ENCODE results near the gene ZNF263.

ZNF263 gene

GRCh38 chr16:3282730-3283542 lies at the start of gene ZNF263:
Gene ZNF263 (plus strand): TSS chr16:3283491. CDS start chr16:3283819, 328 bp downstream.
- TF ChIP-seq CTCF (conservative IDR thresholded peaks at IDR 0.05) (no peak), ZFX (IDR thresholded peaks at IDR 0.05) (no peak)
- peak within 1 kb of the TSS; percentile 92 for H3K27ac ChIP-seq

- TF ChIP-seq CTCF (conservative IDR thresholded peaks at IDR 0.05) (no peak), ZFX (IDR thresholded peaks at IDR 0.05) (no peak)
- H3K27ac ChIP-seq, result peak overlapping the region; percentile 87
Measured at GRCh38 chr16:3234543-3234856, 48.8 kb upstream of the ZNF263 start.

GRCh38 chr16:3234857-3235561 lies 48.3 kb upstream of the ZNF263 start, which contains the start of gene ZNF200:
Gene ZNF200 (minus strand): TSS chr16:3235158. CDS start chr16:3233755, 1,403 bp downstream.
- TF ChIP-seq ZFX (IDR thresholded peaks at IDR 0.05) (peak; percentile 73; the same call in 1 of the 2 replicates), CTCF (conservative IDR thresholded peaks at IDR 0.05) (no peak)
- peak within 1 kb of the TSS; percentile 87 for H3K27ac ChIP-seq

GRCh38 chr16:3235856-3236669 lies 47.2 kb upstream of the ZNF263 start:
- TF ChIP-seq CTCF (conservative IDR thresholded peaks at IDR 0.05) (no peak), ZFX (IDR thresholded peaks at IDR 0.05) (no peak)
- no peak overlapping the region for H3K27ac ChIP-seq

GRCh38 chr16:3241761-3242160 lies 41.5 kb upstream of the ZNF263 start:
- H3K27ac ChIP-seq, result no peak overlapping the region
- TF ChIP-seq CTCF (conservative IDR thresholded peaks at IDR 0.05), result no peak
- TF ChIP-seq ZFX (IDR thresholded peaks at IDR 0.05), result no peak

GRCh38 chr16:3242709-3243108 lies 40.6 kb upstream of the ZNF263 start:
- H3K27ac ChIP-seq, result no peak overlapping the region
- TF ChIP-seq ZFX (IDR thresholded peaks at IDR 0.05), result no peak

- H3K27ac ChIP-seq, result no peak overlapping the region
- TF ChIP-seq ZFX (IDR thresholded peaks at IDR 0.05) (no peak), CTCF (conservative IDR thresholded peaks at IDR 0.05) (no peak)
Measured at GRCh38 chr16:3243882-3244281, 39.4 kb upstream of the ZNF263 start.

Data from C4-2B (cell line).